ENCODE results near the gene ZCCHC14.

DNA sequence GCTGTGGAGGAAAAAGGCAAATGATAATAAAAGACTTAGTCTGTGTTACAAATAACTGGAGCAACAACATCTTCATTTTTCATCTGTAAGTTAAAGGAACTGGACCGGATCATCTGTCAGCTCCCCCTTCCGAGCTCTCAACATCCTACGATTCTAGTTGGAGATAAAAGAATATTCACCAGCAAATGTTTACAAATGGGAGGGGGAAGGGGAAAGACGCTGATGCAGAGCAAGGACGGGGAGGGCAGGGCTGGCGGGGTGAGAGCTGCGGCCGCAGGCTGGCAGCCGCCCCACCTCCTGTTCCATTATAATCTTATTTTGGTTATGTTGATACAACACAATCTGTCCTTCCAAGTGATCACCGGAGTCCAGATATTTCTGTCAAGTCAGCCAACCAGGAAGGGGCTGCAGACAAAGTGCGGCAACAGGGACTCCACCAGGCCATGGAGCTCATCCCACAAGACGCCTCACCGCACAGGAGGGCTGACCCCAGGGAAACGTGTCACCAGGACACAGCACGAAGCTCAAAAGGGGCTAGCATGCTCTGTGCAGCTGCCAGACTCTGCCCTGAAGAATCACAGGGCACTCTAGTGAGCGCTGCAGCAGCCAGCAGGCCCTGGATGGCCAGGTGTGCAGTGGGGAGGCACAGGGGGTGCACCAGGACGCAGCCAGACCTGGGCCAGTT is 128.9 kb downstream of the ZCCHC14 start:
- TF ChIP-seq CTCF (IDR thresholded peaks at IDR 0.05) (no peak), POLR2A (IDR thresholded peaks at IDR 0.05) (no peak), POLR2AphosphoS5 (IDR thresholded peaks at IDR 0.05) (no peak), EP300 (IDR thresholded peaks at IDR 0.05) (no peak)
